ENCODE measurements around the gene MBTPS1.

MBTPS1 gene

GRCh38 chr16:84067640-84068039 lies 49.1 kb downstream of the MBTPS1 start:
- no peak overlapping the region for H3K4me3 ChIP-seq (ENCODE audit: low read length)
- no peak for TF ChIP-seq CTCF (conservative IDR thresholded peaks at IDR 0.05; ENCODE audit: low read length)
- DNase-seq (ENCODE audit: low read depth) = no peak

GRCh38 chr16:84065536-84066132 lies 51.1 kb downstream of the MBTPS1 start:
- H3K4me3 ChIP-seq (ENCODE audit: low read length) = no peak overlapping the region
- peak; percentile 87 for TF ChIP-seq CTCF (conservative IDR thresholded peaks at IDR 0.05; ENCODE audit: low read length)
- DNase-seq (ENCODE audit: low read depth) = peak; percentile 51

DNA sequence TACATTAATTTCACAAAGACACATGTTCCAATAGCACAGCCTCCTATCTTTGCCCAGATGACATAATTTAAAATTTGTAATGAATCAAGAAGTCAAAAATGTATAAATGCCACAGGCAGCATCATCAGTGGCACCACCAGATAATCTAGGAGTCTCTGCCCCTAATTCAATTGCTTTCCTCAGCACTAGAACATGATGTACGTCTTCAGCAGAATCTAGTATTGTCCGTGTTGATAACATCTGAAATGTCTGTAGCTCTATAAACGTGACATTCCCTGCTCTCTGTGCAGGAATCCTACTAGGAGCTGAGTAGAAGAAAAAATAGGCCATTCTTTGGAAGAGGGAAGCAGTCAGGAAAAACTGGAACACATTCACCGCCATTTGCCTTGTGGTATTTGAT lies 52.8 kb downstream of the MBTPS1 start:
- H3K4me3 ChIP-seq (ENCODE audit: low read length) = no peak overlapping the region
- DNase-seq (ENCODE audit: low read depth) = no peak
- no peak for TF ChIP-seq CTCF (conservative IDR thresholded peaks at IDR 0.05; ENCODE audit: low read length)

- peak; percentile 69 for DNase-seq (ENCODE audit: low read depth)
- peak; percentile 81 for TF ChIP-seq CTCF (conservative IDR thresholded peaks at IDR 0.05; ENCODE audit: low read length)
Measured at GRCh38 chr16:84062734-84063640, 53.8 kb downstream of the MBTPS1 start.

DNA sequence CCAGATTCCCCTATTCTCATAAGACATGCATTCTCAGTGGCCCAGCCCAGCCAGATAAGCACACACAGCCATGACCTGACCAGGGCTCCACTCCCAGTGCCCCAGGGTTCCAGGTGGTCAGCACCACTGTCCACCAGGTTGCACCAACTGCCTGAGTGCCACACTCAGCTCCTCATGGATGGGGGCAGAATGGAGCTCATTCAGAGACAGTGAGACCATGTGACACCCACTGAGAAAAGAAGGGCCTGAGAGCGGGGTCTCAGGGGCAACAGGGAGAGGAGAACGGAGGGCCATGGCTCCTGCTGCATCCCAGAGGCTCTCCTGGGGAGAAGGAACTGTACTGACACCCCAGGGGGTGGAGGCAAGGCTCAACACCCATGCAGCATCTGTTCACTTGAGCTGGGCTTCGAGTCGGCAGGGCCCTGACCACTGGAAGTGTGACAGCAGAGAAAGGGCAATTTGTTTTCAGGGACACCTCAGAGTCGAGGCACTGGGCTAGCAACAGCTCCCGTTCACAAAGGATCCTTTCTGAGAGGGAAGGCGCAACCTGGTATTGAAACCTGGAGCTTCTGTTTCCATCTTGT lies 55.4 kb downstream of the MBTPS1 start:
- no peak for TF ChIP-seq CTCF (conservative IDR thresholded peaks at IDR 0.05; ENCODE audit: low read length)
- H3K4me3 ChIP-seq (ENCODE audit: low read length) = no peak overlapping the region
- no peak for DNase-seq (ENCODE audit: low read depth)

More at GRCh38 chr16:84062734-84063640, 53.8 kb downstream of the MBTPS1 start:
- no peak overlapping the region for H3K4me3 ChIP-seq (ENCODE audit: low read length)

GRCh38 chr16:84059946-84060901 lies 56.5 kb downstream of the MBTPS1 start:
- no peak overlapping the region for H3K4me3 ChIP-seq (ENCODE audit: low read length)
- no peak for DNase-seq (ENCODE audit: low read depth)
- no peak for TF ChIP-seq CTCF (conservative IDR thresholded peaks at IDR 0.05; ENCODE audit: low read length)
